K562 (cell line): ENCODE measurements around the gene IQCN. TPM values are rescaled to one million over a fixed set of nuclear protein-coding genes. Genes with fewer than 3 reads are reported as not detected.
A peak's percentile ranks its signal among the peaks of the same experiment; 100 is the strongest.

Experiments used
- HEY1 ChIP-seq: fragments of 250-450 bp; sonication (Bioruptor Pico); IDR thresholded peaks from 2 replicates; pipeline ENCODE4 v1.5.0; 2020; ENCODE audit warnings: mild to moderate bottlenecking, moderate library complexity, borderline replicate concordance
- HNRNPL ChIP-seq: fragments of 200-400 bp; formaldehyde crosslinking; IDR thresholded peaks from 2 replicates; pipeline ENCODE4 v1.6.1; 2017; ENCODE audit warnings: low read depth, mild to moderate bottlenecking, low read length
- POLR2AphosphoS5 ChIP-seq: IDR thresholded peaks from 2 replicates; pipeline ENCODE4 v1.6.1; 2011; ENCODE audit warnings: mild to moderate bottlenecking, low read depth, low read length, moderate library complexity; ENCODE audit not compliant: control insufficient read depth, insufficient read depth
- POLR2B ChIP-seq: fragments of 450-650 bp; IDR thresholded peaks from 2 replicates; pipeline ENCODE4 v1.6.1; 2018; ENCODE audit warnings: low read depth; ENCODE audit not compliant: partially characterized antibody
- SMARCB1 ChIP-seq: IDR thresholded peaks from 2 replicates; pipeline ENCODE4 v1.6.1; 2011; ENCODE audit warnings: improper control_type of control experiment, low read depth; ENCODE audit not compliant: insufficient read length
- ZNF280B ChIP-seq: fragments of 250-450 bp; sonication (Bioruptor Pico); IDR thresholded peaks from 2 replicates; pipeline ENCODE4 v1.5.1; 2021; ENCODE audit warnings: mild to moderate bottlenecking
- ZNF655 ChIP-seq: fragments of 250-450 bp; sonication (Bioruptor Pico); IDR thresholded peaks from 2 replicates; pipeline ENCODE4 v1.5.0; 2021
- ZNF76 ChIP-seq: fragments of 250-450 bp; sonication (Bioruptor Pico); IDR thresholded peaks from 2 replicates; pipeline ENCODE4 v1.4.0; 2020; ENCODE audit warnings: mild to moderate bottlenecking, moderate library complexity, borderline replicate concordance
- polyA plus RNA-seq, 8 experiments: library from polyadenylated mRNA; depleted of rRNA in 4 of 8; stranded (reverse) in 5 of 8; unstranded in 3 of 8; fragments of >200 nt; fragmentation: Nextera tagmentation in 2 of 8; fragmentation: Illumina TruSeq in 1 of 8; extraction: Ambion mirVana in 2 of 8; extraction: Trizol in 1 of 8; gene quantifications; 2 replicates each; pipeline versions ENCODE4 v1.2.1 to v1.2.3, GENCODE V29; 2011 to 2014; ENCODE audit warnings: inconsistent platforms in 1 of 8, missing spikeins in 1 of 8
- total RNA-seq, 7 experiments: library from RNA; depleted of rRNA in 6 of 7; stranded (reverse); fragments of >200 nt in 6 of 7; fragmentation: Illumina TruSeq in 2 of 7; extraction: Trizol in 2 of 7; gene quantifications; 2 replicates each; pipeline versions ENCODE4 v1.2.1 to v1.2.3, GENCODE V29; 2011 to 2021; ENCODE audit warnings: low replicate concordance in 1 of 7
- TF ChIP-seq, protein P1 (sequence below), 2 experiments: IDR thresholded peaks; 2 replicates each; pipeline ENCODE4 v1.6.1; 2012; ENCODE audit warnings: improper control_type of control experiment in 2 of 2, low read depth in 2 of 2, low read length in 2 of 2, borderline replicate concordance in 1 of 2
- TF ChIP-seq, protein P2 (sequence below): sonication (generic); formaldehyde crosslinking; IDR thresholded peaks from 2 replicates; pipeline ENCODE4 v1.8.0; 2023; ENCODE audit warnings: mild to moderate bottlenecking, missing genetic modification reagents
- TF ChIP-seq, protein P3 (sequence below): sonication (generic); formaldehyde crosslinking; IDR thresholded peaks from 2 replicates; pipeline ENCODE4 v1.8.1; 2022; ENCODE audit warnings: missing genetic modification reagents
- TF ChIP-seq, protein P4 (sequence below): fragments of 250-450 bp; sonication (Bioruptor Pico); IDR thresholded peaks from 2 replicates; pipeline ENCODE4 v1.4.0; 2020; ENCODE audit warnings: mild to moderate bottlenecking, moderate library complexity, borderline replicate concordance

IQCN gene
- total and polyA plus RNA-seq, 9 of the 15 experiments (the other 6 are each of a cell fraction or from before 2014, with no cell fraction given) = 0.01 to 0.07 (median 0.04) TPM; not detected in 3

DNA sequence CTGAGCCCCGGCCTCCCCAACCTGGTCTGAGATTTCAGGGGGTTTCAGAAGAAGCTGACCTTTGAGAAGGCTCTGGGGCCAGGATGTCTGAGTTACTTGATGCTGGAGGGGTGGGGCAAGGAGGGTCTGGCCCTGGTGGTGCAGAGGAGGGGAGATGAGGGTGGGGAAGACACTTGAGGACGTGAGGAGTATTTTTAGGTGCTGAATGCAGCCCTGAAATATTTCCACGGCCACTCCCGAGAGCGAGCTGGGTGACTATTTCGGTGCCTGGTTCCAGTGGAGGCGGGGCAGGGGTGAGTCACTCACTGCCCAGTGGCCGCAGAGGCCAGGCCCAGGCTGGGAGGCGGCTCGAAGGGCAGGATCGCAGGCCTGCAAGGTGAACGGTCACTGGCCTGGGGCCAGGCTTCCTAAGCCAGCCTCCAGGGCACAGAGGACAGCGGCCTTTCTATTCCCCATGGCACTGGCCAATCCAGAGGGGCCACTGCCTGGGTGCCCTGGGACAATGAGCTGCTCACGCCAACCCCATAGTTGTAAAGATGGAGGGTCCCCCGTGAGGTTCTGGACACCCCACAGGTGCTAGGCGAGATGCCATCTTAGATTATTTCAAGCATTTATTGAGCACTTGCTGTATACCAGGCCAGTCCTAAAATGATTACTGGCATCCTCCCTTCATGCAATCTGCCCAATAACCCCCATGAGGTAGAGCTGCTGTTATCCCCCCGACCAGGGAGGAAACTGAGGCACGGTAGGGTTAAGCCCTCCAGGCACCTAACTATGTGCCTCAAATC, 26.9 kb upstream of the IQCN start (continued):
- TF ChIP-seq ZNF655 (CRISPR knock-in tag) = no peak
- TF ChIP-seq ZNF280B (CRISPR knock-in tag) = no peak
- TF ChIP-seq ZNF76 (CRISPR knock-in tag) = no peak
- TF ChIP-seq, protein P1, sequence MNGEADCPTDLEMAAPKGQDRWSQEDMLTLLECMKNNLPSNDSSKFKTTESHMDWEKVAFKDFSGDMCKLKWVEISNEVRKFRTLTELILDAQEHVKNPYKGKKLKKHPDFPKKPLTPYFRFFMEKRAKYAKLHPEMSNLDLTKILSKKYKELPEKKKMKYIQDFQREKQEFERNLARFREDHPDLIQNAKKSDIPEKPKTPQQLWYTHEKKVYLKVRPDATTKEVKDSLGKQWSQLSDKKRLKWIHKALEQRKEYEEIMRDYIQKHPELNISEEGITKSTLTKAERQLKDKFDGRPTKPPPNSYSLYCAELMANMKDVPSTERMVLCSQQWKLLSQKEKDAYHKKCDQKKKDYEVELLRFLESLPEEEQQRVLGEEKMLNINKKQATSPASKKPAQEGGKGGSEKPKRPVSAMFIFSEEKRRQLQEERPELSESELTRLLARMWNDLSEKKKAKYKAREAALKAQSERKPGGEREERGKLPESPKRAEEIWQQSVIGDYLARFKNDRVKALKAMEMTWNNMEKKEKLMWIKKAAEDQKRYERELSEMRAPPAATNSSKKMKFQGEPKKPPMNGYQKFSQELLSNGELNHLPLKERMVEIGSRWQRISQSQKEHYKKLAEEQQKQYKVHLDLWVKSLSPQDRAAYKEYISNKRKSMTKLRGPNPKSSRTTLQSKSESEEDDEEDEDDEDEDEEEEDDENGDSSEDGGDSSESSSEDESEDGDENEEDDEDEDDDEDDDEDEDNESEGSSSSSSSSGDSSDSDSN (IDR thresholded peaks at IDR 0.05; ENCODE audit: borderline replicate concordance in 1 of 2, low read depth in 2 of 2, low read length in 2 of 2) = peak in 1 of 2 experiments; percentile 66; a peak in 1 of 4 replicates
- no peak for TF ChIP-seq POLR2AphosphoS5
- no peak for TF ChIP-seq HEY1 (CRISPR knock-in tag)
- no peak for TF ChIP-seq SMARCB1
- no peak for TF ChIP-seq HNRNPL
- TF ChIP-seq, protein P2, sequence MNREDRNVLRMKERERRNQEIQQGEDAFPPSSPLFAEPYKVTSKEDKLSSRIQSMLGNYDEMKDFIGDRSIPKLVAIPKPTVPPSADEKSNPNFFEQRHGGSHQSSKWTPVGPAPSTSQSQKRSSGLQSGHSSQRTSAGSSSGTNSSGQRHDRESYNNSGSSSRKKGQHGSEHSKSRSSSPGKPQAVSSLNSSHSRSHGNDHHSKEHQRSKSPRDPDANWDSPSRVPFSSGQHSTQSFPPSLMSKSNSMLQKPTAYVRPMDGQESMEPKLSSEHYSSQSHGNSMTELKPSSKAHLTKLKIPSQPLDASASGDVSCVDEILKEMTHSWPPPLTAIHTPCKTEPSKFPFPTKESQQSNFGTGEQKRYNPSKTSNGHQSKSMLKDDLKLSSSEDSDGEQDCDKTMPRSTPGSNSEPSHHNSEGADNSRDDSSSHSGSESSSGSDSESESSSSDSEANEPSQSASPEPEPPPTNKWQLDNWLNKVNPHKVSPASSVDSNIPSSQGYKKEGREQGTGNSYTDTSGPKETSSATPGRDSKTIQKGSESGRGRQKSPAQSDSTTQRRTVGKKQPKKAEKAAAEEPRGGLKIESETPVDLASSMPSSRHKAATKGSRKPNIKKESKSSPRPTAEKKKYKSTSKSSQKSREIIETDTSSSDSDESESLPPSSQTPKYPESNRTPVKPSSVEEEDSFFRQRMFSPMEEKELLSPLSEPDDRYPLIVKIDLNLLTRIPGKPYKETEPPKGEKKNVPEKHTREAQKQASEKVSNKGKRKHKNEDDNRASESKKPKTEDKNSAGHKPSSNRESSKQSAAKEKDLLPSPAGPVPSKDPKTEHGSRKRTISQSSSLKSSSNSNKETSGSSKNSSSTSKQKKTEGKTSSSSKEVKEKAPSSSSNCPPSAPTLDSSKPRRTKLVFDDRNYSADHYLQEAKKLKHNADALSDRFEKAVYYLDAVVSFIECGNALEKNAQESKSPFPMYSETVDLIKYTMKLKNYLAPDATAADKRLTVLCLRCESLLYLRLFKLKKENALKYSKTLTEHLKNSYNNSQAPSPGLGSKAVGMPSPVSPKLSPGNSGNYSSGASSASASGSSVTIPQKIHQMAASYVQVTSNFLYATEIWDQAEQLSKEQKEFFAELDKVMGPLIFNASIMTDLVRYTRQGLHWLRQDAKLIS (CRISPR knock-in tag) = no peak
- TF ChIP-seq, protein P3, sequence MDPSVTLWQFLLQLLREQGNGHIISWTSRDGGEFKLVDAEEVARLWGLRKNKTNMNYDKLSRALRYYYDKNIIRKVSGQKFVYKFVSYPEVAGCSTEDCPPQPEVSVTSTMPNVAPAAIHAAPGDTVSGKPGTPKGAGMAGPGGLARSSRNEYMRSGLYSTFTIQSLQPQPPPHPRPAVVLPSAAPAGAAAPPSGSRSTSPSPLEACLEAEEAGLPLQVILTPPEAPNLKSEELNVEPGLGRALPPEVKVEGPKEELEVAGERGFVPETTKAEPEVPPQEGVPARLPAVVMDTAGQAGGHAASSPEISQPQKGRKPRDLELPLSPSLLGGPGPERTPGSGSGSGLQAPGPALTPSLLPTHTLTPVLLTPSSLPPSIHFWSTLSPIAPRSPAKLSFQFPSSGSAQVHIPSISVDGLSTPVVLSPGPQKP = no peak
- no peak for TF ChIP-seq POLR2B
- TF ChIP-seq, protein P4, sequence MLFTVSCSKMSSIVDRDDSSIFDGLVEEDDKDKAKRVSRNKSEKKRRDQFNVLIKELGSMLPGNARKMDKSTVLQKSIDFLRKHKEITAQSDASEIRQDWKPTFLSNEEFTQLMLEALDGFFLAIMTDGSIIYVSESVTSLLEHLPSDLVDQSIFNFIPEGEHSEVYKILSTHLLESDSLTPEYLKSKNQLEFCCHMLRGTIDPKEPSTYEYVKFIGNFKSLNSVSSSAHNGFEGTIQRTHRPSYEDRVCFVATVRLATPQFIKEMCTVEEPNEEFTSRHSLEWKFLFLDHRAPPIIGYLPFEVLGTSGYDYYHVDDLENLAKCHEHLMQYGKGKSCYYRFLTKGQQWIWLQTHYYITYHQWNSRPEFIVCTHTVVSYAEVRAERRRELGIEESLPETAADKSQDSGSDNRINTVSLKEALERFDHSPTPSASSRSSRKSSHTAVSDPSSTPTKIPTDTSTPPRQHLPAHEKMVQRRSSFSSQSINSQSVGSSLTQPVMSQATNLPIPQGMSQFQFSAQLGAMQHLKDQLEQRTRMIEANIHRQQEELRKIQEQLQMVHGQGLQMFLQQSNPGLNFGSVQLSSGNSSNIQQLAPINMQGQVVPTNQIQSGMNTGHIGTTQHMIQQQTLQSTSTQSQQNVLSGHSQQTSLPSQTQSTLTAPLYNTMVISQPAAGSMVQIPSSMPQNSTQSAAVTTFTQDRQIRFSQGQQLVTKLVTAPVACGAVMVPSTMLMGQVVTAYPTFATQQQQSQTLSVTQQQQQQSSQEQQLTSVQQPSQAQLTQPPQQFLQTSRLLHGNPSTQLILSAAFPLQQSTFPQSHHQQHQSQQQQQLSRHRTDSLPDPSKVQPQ (CRISPR knock-in tag) = no peak
